Hematopoietic multipotent progenitor cell (in vitro differentiated cells): ENCODE data around the gene ABCD1. TPM values are rescaled to one million over a fixed set of nuclear protein-coding genes. Genes with fewer than 3 reads are reported as not detected.
"Not testable (repeated sequence)": the region's sequence is repeated elsewhere in the genome, so short reads cannot be mapped to it uniquely, and the experiment has no call there.

ENCODE experiments used
- DNase-seq, 3 donors: peaks; one replicate each; pipeline ENCODE4 v3.0.0-alpha.2; 2011 to 2015; ENCODE audit warnings: low read depth in 2 of 3, low spot score in 2 of 3
- total RNA-seq: library from RNA; depleted of rRNA; stranded (reverse); fragments of >200 nt; gene quantifications from one replicate; pipeline ENCODE4 v1.2.3, GENCODE V29; 2012

ABCD1 gene
- 17.2 TPM for total RNA-seq

- peak; percentile 70 to 88 (median 83) for DNase-seq
These were observed at the start of gene ABCD1, which contains the start of gene BCAP31 for GRCh38 chrX:153724252-153725038. TSS of gene ABCD1 (plus strand) at chrX:153724856. CDS start at chrX:153725267, 411 bp downstream. TSS of gene BCAP31 (minus strand) at chrX:153724387. CDS start at chrX:153723244, 1,143 bp downstream.

- DNase-seq: no peak
These were observed 43.5 kb upstream of the ABCD1 start for GRCh38 chrX:153681175-153681574.

GRCh38 chrX:153683486-153683885 is 41.2 kb upstream of the ABCD1 start:
- DNase-seq: not testable (repeated sequence)

- DNase-seq: no peak
These were observed 40.0 kb upstream of the ABCD1 start for GRCh38 chrX:153684467-153685155.

- DNase-seq: no peak
These were observed 39.5 kb upstream of the ABCD1 start for GRCh38 chrX:153685156-153685536.

GRCh38 chrX:153685751-153686696 is 38.6 kb upstream of the ABCD1 start:
- no peak for DNase-seq

GRCh38 chrX:153686711-153687110 is 37.9 kb upstream of the ABCD1 start:
- no peak for DNase-seq

- DNase-seq: peak in 2 of 3 donors; percentile 31 to 38
These were observed 37.3 kb upstream of the ABCD1 start, which contains the start of gene SLC6A8 for GRCh38 chrX:153687121-153688039. TSS of gene SLC6A8 (plus strand) at chrX:153687926. CDS start at chrX:153688575, 649 bp downstream.

- DNase-seq: no peak
These were observed 36.6 kb upstream of the ABCD1 start for GRCh38 chrX:153688071-153688470.

- DNase-seq: no peak
These were observed 36.1 kb upstream of the ABCD1 start for GRCh38 chrX:153688506-153688905.

GRCh38 chrX:153688911-153689590 is 35.6 kb upstream of the ABCD1 start:
- DNase-seq: no peak

GRCh38 chrX:153689654-153690465 is 34.8 kb upstream of the ABCD1 start:
- DNase-seq: no peak

GRCh38 chrX:153690466-153690865 is 34.2 kb upstream of the ABCD1 start:
- no peak for DNase-seq

GRCh38 chrX:153691032-153691827 is 33.4 kb upstream of the ABCD1 start:
- not testable (repeated sequence) for DNase-seq

- DNase-seq: no peak
These were observed 32.7 kb upstream of the ABCD1 start for GRCh38 chrX:153692003-153692402.

- no peak for DNase-seq
These were observed 32.0 kb upstream of the ABCD1 start for GRCh38 chrX:153692611-153693156.
